Measurements from ENCODE around the gene ACY1.
"Not testable (repeated sequence)": the region's sequence is repeated elsewhere in the genome, so short reads cannot be mapped to it uniquely, and the experiment has no call there.

ACY1 gene

DNA sequence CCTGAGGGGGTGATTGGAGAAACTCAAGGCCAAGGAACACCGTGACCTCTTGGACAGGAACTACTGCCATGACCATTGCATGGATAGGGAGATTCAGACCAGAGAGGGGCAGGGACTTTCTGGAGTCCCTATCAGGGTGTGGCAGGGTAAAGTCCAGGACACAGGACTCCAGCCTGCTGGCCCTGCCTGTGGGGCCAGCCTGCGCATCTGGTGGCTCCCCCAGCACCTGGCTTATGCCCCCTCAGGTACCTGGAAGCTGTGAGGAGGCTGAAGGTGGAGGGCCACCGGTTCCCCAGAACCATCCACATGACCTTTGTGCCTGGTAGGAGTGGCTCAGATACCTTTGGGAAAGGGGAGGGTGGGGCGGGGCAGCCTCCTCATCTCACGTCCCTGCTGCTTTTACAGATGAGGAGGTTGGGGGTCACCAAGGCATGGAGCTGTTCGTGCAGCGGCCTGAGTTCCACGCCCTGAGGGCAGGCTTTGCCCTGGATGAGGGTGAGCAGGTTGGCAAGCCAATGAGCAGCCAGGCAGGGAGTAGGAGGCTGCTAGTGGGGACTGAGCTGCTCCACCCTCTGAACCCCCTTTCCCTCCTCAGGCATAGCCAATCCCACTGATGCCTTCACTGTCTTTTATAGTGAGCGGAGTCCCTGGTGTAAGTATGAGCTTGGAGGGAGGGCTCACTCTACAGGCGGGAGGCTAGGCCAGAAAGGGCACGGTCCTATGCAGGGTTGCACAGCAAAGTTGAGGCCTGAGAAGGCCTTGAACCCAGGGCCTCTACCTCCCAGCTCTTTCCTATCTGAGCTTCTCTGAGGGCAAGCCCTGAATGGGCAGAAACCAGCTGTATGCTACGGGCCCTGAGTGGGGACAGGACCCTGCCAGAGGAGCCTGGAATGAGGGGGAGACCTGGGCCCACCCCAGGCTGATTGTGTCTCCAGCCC lies 2.9 kb downstream of the ACY1 start:
- DNase-seq = no peak

DNA sequence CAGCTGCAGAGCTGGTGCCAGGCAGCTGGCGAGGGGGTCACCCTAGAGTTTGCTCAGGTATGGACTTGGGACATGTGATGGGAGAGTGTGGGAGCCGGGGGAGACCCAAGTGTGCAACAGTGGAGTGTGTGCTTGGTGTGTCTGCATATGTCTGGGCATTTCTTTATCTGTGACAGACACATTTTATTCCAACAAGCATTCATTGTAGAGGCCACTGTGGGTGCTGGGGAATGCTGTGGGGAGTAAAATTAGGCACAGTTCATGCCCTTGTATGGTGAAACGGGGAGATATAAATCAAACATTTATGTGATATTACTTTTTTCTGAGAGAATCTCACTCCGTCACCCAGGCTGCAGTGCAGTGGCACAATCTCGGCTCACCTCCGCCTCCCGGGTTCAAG lies 4.2 kb downstream of the ACY1 start:
- peak; percentile 55 for DNase-seq

DNA sequence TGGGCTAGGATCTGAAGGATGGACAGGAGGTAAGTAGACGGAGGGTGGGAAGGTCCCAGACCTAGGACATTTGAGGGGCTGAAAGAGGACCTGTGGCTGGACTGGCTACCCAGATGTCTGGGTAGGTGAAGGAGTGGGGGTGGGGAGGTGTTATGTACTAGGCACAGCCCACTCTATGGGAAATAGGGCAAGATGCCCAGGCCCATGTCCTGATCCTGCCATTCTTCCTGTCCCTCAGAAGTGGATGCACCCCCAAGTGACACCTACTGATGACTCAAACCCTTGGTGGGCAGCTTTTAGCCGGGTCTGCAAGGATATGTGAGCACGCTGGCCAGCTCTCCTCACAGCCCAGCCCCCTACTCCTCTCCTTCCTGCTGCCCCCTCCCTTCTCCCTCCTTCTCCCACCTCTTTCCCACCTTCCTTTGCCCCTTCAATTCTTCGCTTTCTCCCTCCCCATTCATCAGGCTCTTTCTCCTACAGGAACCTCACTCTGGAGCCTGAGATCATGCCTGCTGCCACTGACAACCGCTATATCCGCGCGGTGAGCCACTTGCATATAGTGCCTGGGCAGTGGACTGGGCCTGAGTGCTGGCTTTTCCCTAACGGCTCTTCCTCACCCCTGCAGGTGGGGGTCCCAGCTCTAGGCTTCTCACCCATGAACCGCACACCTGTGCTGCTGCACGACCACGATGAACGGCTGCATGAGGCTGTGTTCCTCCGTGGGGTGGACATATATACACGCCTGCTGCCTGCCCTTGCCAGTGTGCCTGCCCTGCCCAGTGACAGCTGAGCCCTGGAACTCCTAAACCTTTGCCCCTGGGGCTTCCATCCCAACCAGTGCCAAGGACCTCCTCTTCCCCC lies 5.2 kb downstream of the ACY1 start:
- DNase-seq = no peak

DNA sequence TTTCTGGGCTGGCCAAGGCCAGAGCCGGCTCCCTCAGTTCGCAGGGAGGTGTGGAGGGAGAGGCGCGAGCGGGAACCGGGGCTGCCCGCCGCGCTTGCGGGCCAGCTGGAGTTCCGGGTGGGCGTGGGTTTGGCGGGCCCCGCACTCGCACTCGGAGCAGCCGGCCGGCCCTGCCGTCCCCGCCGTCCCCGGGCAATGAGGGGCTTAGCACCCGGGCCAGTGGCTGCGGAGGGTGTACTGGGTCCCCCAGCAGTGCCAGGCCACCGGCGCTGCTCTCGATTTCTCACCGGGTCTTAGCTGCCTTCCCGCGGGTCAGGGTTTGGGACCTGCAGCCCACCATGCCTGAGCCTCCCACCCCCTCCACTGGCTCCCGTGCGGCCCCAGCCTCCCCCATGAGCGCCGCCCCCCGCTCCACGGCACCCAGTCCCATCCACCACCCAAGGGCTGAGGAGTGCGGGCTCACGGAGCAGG lies 7.2 kb downstream of the ACY1 start:
- not testable (repeated sequence) for DNase-seq

DNA sequence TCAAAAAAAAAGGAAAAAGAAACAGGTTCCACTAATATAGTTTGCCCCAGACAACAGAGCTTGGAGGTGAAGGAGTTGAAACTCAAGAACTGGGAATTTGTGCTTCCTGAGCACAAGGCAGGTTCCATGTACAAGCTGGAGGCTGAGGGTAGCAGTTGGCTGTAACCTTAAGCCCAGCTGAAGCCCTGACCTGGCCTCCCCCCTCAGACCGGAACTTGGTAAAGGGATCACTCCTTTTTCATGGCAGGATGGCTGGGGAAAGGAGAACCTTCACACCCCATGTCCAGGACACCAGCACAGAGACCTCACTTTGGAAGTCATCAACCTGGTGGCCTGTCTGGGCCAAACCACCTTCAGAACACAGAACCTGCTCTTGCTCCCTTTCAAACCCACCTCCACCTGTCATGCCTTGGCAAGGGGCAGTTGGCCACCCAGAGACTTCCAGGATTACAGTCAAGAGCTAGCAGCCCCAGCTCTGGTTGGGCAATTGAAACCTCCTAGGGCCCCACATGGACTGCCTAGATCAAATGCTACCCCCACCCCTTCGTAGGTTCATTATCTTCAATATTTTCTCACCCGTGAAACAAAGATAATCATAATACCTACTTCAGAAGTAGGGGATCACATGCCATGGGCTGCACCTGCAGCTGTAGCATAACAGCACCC lies 8.8 kb downstream of the ACY1 start:
- peak; percentile 33 for DNase-seq

DNA sequence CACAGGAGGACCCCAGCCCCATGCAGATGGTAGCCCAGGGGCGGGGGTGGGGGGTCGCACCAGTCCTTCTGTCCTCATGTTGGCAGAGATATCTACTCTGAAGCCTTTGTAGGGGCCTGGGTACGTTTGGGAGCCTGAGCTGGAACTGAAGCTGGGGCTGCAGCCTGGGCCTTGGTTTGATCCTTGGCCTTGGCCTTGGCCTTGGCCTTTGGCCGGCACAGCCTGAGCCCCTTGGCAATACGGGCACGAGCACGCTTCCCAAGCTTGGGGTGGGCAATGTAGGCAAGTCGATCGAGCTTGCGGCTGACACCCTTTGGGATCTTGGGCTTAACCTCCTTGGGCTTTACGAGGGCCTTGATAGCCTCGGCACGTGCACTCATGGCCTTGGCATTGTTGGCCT lies 10.3 kb downstream of the ACY1 start:
- not testable (repeated sequence) for DNase-seq

DNA sequence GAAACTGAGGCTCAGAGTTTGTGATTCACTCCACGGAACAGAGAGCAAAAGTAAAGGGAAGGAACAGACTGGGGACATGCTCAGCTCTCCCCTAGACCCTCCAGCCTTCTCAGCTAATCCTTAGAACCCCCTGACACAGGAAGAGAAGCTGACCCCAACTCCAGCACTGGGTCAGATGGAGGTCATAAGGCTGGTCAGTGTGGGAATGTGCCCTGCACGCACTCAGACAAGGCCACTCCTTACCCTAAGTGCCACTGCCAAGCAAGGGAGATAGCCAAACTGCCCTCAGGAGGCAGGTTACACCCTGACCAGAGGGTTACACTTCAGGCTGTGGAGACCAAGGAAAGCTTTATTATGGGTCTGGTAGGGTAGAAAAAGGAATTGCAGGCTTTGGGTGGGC lies 11.2 kb downstream of the ACY1 start:
- DNase-seq = no peak

DNA sequence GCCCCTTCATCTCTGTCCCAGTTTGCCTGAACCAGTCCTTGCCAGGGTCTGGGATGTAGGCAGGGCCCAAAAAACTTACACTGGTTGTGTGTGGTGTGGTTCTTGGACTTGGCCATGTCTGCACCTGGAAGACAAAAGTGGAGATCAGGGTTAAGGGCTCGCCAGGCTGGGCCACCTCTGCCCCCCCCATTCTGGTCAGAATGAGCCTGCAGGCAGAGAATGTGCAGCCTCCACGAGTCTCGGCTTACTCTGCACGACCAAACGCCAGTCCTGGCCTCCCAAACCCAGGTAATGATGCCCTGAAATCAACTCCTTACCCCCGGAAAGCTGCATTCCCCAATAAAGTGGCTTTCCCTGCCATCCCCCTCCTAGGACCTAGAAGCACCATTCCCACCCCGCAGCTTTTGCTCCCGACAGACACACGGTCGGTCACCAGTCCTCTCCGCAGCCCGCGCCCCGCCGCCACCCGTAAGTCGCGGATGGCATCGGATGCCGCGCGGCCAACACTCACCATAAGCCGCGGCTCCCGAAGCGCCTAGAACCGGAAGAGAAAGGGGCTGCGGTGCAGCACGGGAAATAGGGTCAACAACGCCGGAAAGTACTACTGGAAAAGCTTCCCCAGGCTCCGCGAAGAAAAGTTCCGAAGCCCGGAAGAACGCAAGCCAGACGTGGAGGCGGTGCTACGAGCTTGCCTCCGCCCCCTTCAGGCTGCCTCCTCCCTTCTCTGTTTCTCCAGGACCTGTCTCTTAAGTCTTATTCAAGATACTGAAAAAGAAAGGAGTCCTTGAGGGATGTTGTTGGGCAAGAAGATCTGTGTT lies 12.2 kb downstream of the ACY1 start, which contains the start of gene RPL29:
Gene RPL29, minus strand, starts transcription at position 550 of the 818 bp plus-strand sequence. Its CDS starts 434 bp downstream, at position 116.
- peak; percentile 98 for DNase-seq

DNA sequence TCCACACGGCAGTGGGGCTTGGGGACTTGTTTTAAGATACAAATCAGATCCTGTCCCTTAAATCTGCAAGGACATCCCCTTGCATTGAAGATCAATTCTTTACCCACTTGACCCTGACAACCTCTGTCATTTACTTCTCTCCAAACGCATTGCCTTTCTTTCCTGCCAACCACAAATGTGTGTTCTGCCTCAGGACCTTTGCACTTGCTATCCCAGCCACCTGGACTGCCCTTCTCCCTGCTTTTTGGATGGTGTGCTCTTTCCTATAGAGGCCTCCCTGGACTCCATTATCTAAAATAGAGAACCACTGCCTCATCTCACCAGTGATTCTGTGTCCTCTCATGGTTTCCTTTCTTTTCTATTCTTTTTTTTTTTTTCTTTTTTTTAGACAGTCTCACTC lies 13.8 kb downstream of the ACY1 start:
- DNase-seq = no peak

DNA sequence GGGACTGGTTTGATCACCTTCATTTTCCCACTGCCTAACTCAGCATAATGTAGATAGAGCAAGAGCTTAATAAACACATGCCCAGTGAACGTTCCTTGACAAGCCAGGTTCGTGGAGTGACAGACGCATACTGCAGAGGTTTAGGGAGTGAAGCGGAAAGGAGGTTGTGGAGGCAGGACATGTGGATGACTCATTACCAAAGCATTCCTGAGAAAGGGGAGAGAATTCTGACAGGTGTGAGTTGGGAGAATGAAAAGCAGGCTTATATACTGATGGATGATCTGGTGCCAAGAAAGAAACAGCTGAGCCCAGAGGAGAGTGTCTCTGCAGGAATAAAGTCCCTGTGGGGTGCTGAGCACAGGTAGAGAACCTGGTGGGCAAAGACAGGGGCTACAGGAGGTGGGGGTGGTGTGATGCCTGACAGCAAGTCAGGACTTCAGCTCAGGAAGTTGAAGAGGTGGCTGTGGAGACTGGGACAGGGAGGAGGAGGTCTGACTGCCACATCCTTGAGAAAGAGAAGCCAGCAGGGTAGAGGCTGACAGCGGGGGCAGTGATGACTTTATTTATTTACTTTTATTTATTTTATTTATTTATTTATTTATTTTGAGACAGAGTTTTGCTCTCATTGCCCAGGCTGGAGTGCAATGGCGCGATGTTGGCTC lies 14.7 kb downstream of the ACY1 start:
- no peak for DNase-seq

DNA sequence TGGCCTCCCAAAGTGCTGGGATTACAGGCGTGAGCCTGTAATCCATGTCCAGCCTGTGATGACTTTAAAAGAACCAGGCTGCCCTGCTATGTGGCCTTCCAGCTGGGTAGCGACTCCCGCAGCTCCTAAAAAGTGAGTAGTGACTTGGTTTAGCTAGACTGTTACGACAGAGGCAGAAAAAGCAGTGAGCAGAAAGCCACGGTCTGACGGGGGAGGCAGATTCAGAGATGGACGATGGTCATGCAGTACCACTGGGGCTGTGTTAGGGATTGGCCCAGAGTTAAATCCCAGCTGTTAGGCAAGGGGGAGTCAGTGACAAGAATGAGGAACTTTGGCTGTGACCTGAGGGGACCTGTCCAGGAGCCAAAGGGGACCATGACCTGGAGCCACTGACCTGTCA lies 15.4 kb downstream of the ACY1 start:
- DNase-seq = no peak

DNA sequence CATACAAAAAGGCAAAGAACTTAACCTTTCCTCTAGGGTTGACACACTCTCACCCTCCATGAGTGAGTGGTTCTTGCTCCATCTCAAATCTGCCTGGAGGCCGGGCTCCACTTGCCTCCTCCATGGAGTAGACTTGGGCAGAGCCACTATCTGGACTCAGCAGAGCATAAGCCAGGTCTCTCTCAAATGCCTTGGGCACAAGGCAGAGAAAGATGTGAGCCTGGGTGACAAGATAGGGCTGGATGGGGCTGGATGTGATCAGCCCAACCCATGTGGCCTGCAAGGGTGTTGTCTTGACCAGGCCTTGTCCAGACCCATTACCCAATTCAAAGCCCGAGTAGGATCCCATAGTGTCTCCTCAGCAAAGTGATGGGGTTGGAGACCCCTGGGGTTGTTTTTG lies 16.5 kb downstream of the ACY1 start:
- peak; percentile 85 for DNase-seq

DNA sequence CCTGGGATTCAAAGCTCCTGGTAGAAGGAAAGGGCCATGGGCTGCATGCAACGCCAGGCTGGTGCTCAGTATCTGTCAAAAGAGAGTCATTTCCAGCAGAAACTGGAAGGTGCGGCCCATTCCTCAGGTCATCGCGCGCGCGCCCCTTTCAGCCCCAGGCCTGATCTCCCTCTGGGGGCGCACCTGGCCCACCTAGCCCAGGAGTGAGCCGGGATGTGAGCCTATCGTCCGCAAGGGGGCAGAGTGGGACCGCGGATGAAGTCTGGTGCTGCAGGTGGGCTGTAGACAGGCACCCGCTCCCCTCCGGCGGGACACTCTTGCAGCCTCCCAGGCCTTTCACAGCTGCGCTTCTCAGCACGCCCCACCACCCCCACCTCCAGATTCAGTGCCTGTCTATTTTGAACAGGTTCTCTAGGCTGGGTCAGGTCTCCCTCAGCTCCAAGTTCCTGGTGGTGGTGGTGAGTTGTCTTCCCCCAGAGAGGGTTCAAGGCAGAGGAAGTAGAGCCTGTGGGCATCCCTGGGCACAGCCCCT lies 18.2 kb downstream of the ACY1 start:
- peak; percentile 86 for DNase-seq

DNA sequence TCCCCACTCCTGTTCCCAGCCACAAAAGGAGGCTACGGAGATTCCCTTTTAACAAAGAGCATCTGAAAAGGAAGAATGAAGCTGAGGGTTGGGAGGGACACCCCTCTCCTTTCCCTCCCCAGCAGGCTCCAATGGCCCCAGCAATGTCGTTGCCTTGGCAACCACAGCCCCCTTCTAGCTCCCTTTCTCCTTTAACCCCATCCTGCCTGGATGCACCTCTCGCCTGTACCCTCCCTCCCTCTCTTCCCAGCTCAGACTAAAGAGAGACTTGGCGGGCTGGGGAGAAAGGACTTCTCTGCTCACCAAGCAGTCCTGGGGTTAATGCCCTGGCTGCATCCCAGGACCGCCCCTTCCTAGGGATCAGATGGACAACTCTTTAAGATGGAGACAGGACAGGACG lies 19.4 kb downstream of the ACY1 start:
- no peak for DNase-seq

DNA sequence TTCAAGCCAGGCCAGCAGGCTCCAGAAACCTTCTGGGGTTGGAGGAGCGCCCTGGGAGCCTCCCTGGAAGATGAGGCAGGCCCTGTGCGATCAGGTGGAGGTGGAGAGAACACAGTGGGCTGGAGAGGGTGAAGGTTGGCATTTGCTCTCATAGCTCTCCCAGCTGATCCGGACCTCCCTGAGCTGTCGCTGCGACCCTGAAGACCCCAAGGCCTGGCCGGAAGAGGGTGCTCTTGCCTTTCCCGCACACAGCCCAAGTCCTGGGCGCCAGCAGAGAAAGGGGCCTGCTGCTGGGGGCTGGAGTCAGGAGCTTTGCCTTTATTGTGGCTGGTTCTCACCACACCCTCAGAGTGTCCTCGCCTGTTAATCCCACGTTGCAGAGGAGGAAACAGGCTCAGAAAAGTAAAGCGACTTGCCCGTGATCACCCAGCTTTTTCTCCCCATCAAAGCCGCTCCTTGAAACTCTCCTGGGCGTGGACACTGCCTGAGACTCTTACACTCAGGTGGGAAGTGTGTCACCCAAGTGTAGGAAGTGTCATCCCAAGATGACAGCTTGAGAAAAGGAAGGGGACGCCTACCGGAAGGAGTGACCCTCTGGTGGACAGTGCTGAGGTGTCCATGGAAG lies 20.9 kb downstream of the ACY1 start:
- peak; percentile 38 for DNase-seq

DNA sequence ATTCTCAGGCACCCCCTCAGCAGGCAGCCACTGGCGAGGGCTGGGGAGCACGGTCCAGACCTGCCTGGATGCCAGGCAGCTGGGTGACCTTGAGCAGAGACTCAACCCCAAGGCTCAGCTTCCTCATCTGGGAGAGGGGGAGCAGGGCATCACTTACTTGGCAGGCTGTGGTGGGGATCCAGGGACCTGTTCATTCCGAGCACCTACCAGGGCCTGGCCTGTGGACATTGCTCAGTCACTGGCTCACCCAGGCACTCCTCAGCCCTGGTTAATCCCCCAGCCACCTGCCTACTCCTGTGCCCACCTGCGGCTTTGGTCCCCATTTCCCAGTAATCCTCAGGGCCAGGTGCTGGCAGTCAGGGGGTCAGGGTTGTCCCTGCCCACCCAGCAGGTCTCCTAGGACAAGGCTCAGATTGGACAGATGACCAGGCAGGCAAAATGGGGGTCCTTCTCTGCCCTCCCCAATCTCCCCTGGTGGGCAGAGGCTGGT lies 21.6 kb downstream of the ACY1 start:
- DNase-seq = no peak

DNA sequence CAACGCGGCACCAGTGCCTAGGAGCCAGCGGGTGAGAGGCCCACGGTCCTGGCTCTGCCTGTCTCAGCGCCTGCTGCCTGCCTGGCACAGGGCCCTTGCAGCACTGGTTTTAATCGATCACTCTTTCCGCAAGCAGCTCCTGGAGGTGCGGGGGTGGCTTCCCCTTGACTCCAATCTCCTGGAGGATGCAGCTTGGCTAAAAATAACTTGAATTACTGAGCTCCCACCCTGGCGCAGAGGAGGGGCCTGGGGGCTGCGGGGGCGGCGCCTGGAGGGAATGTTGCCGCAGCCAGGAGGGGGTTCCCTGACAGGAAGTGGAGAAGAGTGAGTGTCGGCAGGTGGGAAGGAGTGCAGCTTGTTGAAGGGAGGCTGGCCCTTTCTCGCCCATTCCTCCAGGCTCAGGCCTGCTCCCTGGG lies 22.2 kb downstream of the ACY1 start:
- no peak for DNase-seq

DNA sequence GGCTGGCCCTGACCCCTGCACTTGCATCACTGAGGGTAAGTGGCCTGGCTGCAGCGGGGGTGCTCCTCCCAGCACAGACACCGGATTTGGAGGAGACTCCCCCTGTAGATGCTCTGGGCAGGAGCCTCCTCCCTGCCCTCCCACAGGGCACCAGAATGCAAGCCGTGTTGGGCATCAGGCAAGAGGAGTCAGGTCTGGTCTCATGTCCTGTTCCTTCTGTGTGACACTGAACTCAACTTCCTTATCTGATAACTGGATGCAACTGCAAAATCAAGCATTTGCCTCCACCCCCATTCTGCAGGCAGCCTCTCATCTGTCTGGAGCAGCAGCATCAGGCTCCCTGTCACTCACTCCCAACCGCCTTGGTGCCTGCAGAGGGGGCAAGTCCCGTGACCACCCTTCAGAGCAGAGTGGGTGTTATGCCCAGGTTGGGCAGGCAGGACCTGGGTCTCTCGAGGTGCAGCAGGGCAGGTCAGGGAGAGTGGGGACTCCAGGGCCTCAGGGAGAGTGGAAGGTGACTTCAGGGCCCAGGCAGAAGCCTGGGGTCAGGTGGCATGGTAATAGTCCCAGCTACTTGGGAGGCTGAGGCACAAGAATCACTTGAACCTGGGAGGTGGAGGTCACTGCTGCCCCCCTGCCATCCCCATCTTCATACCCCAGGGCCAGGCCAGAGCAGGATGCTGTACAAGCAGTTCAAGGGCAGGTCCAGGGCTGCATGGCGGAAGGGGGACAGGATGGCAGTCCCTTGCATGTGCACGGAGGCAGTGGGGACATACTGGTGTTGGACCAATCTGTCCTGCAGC lies 22.9 kb downstream of the ACY1 start:
- peak; percentile 61 for DNase-seq

DNA sequence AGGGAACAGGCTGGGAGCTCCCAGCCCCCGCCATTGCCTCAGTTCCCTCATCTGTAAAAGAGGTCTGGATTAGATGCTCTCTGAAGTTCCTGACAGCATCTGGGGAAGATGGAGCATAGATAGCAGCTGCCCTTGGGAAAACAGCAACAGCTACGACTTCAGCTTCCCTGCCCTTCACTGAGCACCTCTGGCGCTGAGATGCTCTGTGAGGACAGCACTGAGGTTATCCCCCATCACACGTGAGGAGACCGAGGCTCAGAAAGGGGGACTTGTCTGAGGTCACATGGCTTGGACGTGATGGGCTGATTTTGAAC lies 23.4 kb downstream of the ACY1 start:
- no peak for DNase-seq

DNA sequence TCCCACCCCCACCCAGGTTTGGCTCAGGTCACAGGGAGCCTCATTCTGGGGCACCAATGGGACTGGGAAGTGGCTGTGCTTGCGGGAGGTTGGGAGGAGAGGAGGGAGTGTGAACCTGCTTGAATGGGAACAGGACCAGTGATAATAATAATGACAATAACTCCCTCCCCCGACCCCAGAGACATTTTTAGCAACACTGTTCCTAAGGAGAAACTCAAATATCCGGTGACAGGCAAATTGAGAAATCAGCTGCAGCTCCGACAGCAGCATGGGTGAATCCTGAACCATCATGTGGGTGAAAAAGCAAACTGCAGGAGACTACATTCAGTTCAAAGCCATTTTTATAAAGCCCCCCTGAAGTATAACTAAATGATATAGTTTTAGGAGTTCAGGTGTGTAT lies 24.0 kb downstream of the ACY1 start:
- DNase-seq = no peak
